Activated CD4-positive, alpha-beta T cell treated with anti-CD3 and anti-CD28 coated beads for 24 hours (primary cell): ENCODE data around the gene SULT1C4.

Source experiments
- DNase-seq, 2 donors: peaks; one replicate each; pipeline ENCODE4 v3.0.0-alpha.2; 2020; ENCODE audit warnings: low read depth in 2 of 2

The SULT1C4 gene

GRCh38 chr2:108370080-108370479, 7.7 kb upstream of the SULT1C4 start:
- DNase-seq, result no peak

- no peak for DNase-seq
Observed at GRCh38 chr2:108376774-108377173, 980 bp upstream of the SULT1C4 start.

- no peak for DNase-seq
Observed at GRCh38 chr2:108377401-108377800, 353 bp upstream of the SULT1C4 start.

- no peak for DNase-seq
Observed at GRCh38 chr2:108378851-108379250, 1.1 kb downstream of the SULT1C4 start.

- no peak for DNase-seq
Observed at GRCh38 chr2:108382196-108382595, 4.4 kb downstream of the SULT1C4 start.

- no peak for DNase-seq
Observed at GRCh38 chr2:108383146-108383830, 5.5 kb downstream of the SULT1C4 start.

GRCh38 chr2:108384662-108385393, 7.1 kb downstream of the SULT1C4 start:
- no peak for DNase-seq

GRCh38 chr2:108385411-108386071, 7.8 kb downstream of the SULT1C4 start:
- DNase-seq, result no peak

GRCh38 chr2:108388045-108388444, 10.3 kb downstream of the SULT1C4 start:
- DNase-seq, result no peak

GRCh38 chr2:108390340-108390739, 12.6 kb downstream of the SULT1C4 start:
- DNase-seq, result no peak

GRCh38 chr2:108392029-108392428, 14.3 kb downstream of the SULT1C4 start:
- DNase-seq, result no peak

- DNase-seq, result no peak
Observed at GRCh38 chr2:108393197-108393596, 15.4 kb downstream of the SULT1C4 start.

- no peak for DNase-seq
Observed at GRCh38 chr2:108395155-108395554, 17.4 kb downstream of the SULT1C4 start.

- no peak for DNase-seq
Observed at GRCh38 chr2:108396845-108397244, 19.1 kb downstream of the SULT1C4 start.

- no peak for DNase-seq
Observed at GRCh38 chr2:108399479-108399878, 21.7 kb downstream of the SULT1C4 start.

- no peak for DNase-seq
Observed at GRCh38 chr2:108401800-108402199, 24.0 kb downstream of the SULT1C4 start.

GRCh38 chr2:108403494-108403893, 25.7 kb downstream of the SULT1C4 start:
- no peak for DNase-seq

GRCh38 chr2:108404784-108405397, 27.1 kb downstream of the SULT1C4 start:
- DNase-seq, result no peak

- DNase-seq, result no peak
Observed at GRCh38 chr2:108407864-108408729, 30.3 kb downstream of the SULT1C4 start.

GRCh38 chr2:108409768-108410167, 32.0 kb downstream of the SULT1C4 start:
- no peak for DNase-seq

- no peak for DNase-seq
Observed at GRCh38 chr2:108412995-108413710, 35.4 kb downstream of the SULT1C4 start.
